ENCODE results near the gene HSPB6. TPM values are rescaled to one million over a fixed set of nuclear protein-coding genes. Genes with fewer than 3 reads are reported as not detected.

Gene HSPB6
- total RNA-seq, 1 experiment from 2014 or later = 0.37 TPM

- no peak overlapping the region for H2BK12ac ChIP-seq (ENCODE audit: insufficient read length, low read depth, low read length)
- peaks cover 6% of the 10 kb centered on the region for H4K20me1 ChIP-seq (ENCODE audit: control insufficient read depth, insufficient read depth, insufficient read length)
- no peak overlapping the region for H3T11ph ChIP-seq (ENCODE audit: low read length)
- H4K91ac ChIP-seq (ENCODE audit: insufficient read length, low read depth, low read length) = no peak overlapping the region
- peaks cover 11% of the 10 kb centered on the region; the same call in 1 of the 2 replicates for H3K79me2 ChIP-seq (ENCODE audit: insufficient read depth, low read length)
- TF ChIP-seq CTCF (conservative IDR thresholded peaks at IDR 0.05) = no peak
- Mint-ChIP-seq H3K4me3 (no peak overlapping the region; a peak in 1 of 5 replicates), H3K4me1 (peaks cover 9 to 10% of the 10 kb centered on the region in 2 experiments), H3K36me3 (ENCODE audit: insufficient read depth in 1 of 3, low read depth in 3 of 3) (peaks cover 38 to 62% (median 61%) of the 10 kb centered on the region in 3 experiments; a peak in 6 of 7 replicates), H3K27me3 (ENCODE audit: low read depth) (no peaks in the 10 kb centered on the region; the same call in 1 of the 2 replicates), H3K9me3 (no peaks in the 10 kb centered on the region; a peak in 1 of 5 replicates), H3K27ac (no peak overlapping the region)
- no peak overlapping the region for H3K4ac ChIP-seq (ENCODE audit: low read depth, low read length)
- no CpG with 5 or more reads among the region's 16 CpGs for WGBS (ENCODE audit: extremely low coverage, insufficient read length, low lambda C conversion rate)
- no peak overlapping the region for H3K23ac ChIP-seq (ENCODE audit: insufficient read length, low read depth, low read length)
- no peak overlapping the region for H4K5ac ChIP-seq (ENCODE audit: insufficient read length, low read depth, low read length)
- H3K9ac ChIP-seq (ENCODE audit: extremely low read depth, insufficient read length, low read length) = no peak overlapping the region
- no peaks in the 10 kb centered on the region for H3K27me3 ChIP-seq (ENCODE audit: insufficient read depth, low read length)
- H3K27ac ChIP-seq (ENCODE audit: insufficient read length, low read depth, low read length) = no peak overlapping the region
- no peaks in the 10 kb centered on the region for H3K79me1 ChIP-seq (ENCODE audit: insufficient read depth, low read depth, low read length, poor library complexity, severe bottlenecking)
- peaks cover 7% of the 10 kb centered on the region for H3K23me2 ChIP-seq (ENCODE audit: insufficient read length, low read depth, low read length, poor library complexity, severe bottlenecking)
- H3K14ac ChIP-seq (ENCODE audit: insufficient read depth, low read length) = no peak overlapping the region
- H4K8ac ChIP-seq (replicated peaks; ENCODE audit: insufficient read length, low read depth, low read length) = no peak overlapping the region
- H3K4me1 ChIP-seq (ENCODE audit: insufficient read depth, low read length) = no peaks in the 10 kb centered on the region
- no peak overlapping the region for H2BK15ac ChIP-seq (ENCODE audit: low read depth, low read length)
- no peak overlapping the region for H2BK20ac ChIP-seq (ENCODE audit: low read depth, low read length, poor library complexity, severe bottlenecking)
- no peaks in the 10 kb centered on the region for H3K9me3 ChIP-seq (ENCODE audit: control insufficient read depth, low read depth, low read length)
- H2BK5ac ChIP-seq (ENCODE audit: insufficient read length, low read length) = no peak overlapping the region
- H2BK120ac ChIP-seq (ENCODE audit: low read depth, low read length, poor library complexity, severe bottlenecking) = no peak overlapping the region
- H3K56ac ChIP-seq (ENCODE audit: insufficient read length, low read depth, low read length) = no peak overlapping the region
- H3K4me2 ChIP-seq (ENCODE audit: insufficient read depth, insufficient read length, low read length) = no peak overlapping the region
- H2AK5ac ChIP-seq (ENCODE audit: insufficient read length, low read length) = no peak overlapping the region
- no peak for DNase-seq
- no peak overlapping the region for H2AFZ ChIP-seq (ENCODE audit: low read length)
- no peak overlapping the region for H3K18ac ChIP-seq (ENCODE audit: insufficient read length, low read depth, low read length)
These were observed 35.5 kb downstream of the HSPB6 start for GRCh38 chr19:35721374-35721773.

Data from H9 (cell line).